ENCODE results near the gene TPCN2.

Gene TPCN2

GRCh38 chr11:69062873-69063651, 14.3 kb downstream of the TPCN2 start:
- no peak for ATAC-seq (replicated peaks)
- no peaks in the 10 kb centered on the region for H3K27me3 Mint-ChIP-seq

DNA sequence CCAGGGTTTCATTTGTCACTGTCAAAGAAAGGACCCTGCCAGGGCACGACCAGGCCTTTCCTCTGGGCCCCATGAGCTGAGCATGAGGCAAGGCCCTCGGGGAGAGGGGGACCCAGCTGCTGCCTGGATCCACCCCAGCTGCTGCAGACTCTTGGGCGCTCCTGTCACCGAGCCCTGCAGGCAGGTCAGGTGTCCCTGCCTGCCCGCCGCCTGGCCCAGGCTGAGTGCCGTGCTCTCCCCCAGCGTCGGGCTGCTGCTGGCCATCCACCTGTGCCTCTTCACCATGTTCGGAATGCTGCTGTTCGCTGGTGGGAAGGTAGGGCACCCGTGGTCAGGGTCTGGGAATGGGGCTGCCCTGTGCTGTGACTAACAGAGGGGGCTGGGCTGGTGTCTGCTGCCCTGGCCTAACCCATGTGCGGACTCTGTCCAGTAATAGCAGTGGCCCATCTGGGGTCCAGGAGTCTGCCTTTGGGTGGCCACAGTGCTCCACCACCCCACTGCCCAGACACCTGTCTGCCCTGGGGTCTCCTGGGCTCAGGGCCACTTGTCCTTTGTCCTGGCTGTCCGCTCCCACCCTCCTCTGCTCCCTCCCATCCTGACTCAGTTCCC, 15.0 kb downstream of the TPCN2 start:
- Mint-ChIP-seq H3K36me3 (peaks cover 50 to 56% of the 10 kb centered on the region in 2 donors), H3K4me1 (peaks cover 8 to 17% of the 10 kb centered on the region in 2 donors), H3K4me3 (no peak overlapping the region), H3K9me3 (no peaks in the 10 kb centered on the region), H3K27me3 (no peaks in the 10 kb centered on the region), H3K27ac (no peak overlapping the region)
- DNase-seq (no peak), ATAC-seq (replicated peaks) (no peak)

More at GRCh38 chr11:69062873-69063651, 14.3 kb downstream of the TPCN2 start:
- H3K27ac Mint-ChIP-seq = no peak overlapping the region
- no peaks in the 10 kb centered on the region for H3K9me3 Mint-ChIP-seq
- H3K4me3 Mint-ChIP-seq = no peak overlapping the region
- no peak for DNase-seq
- H3K36me3 Mint-ChIP-seq = peaks cover 53 to 60% of the 10 kb centered on the region in 2 donors
- peaks cover 8 to 19% of the 10 kb centered on the region in 2 donors for H3K4me1 Mint-ChIP-seq

DNA sequence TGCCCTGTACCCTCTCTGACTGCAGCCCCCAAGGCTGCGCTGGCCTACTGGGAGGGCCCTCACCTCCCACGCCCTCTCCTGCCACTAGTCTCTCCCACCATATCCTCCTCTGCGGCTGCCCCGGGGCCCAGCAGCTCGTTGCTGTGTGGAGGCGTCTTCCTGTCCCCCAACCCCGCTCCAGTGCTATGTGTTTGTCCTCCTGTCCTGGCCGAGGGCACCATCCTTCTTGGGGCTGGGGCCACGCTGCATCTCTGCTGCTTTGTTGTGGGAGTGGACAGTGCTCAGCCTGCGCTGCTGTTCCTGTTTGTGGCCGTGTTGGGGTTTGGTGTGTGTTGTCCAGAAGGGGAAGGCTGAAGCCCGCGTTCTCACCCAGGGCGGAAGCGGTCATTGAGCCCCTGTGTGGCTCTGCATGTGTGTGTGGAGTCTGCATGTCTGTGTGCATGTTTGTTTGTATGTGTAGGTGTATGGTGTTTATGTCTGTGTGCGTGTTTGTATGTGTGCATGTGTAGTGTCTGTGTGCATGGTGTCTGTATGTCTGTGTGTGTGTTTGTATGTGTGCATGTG, 15.7 kb downstream of the TPCN2 start:
- Mint-ChIP-seq H3K27me3 (no peaks in the 10 kb centered on the region), H3K4me1 (peaks cover 8 to 17% of the 10 kb centered on the region in 2 donors), H3K36me3 (peaks cover 45 to 50% of the 10 kb centered on the region in 2 donors), H3K4me3 (no peak overlapping the region), H3K9me3 (no peaks in the 10 kb centered on the region), H3K27ac (no peak overlapping the region)
- no peak for ATAC-seq (replicated peaks)
- DNase-seq = no peak

DNA sequence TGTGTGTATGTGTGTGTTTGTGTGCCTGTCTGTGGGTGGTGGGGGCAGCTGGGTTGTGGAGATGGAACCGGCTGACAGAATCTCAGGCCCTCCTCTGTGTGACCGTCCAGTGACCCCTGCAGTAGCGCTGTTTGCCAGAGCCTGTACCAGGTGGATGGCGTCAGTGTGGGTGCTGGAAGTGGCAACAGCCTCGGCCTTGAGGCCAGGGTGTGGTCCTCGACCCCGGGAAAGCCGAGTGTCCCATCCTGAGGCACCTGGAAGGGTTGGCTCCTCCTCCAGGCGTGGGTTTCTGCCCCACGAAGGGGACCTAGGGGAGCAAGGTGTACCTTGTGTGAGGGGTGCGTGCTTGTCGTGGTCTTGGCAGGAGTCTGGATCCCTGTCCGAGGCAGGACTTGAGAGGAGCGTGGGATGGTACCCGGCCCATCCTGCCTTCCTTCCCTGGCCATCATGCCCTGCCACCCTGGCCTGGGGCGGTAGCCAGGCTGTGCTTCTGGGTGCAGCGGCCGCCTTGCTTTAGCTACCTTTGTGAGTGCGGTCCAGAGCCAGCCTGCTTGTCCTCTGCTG, 16.5 kb downstream of the TPCN2 start:
- H3K4me3 Mint-ChIP-seq = no peak overlapping the region
- H3K36me3 Mint-ChIP-seq = peaks cover 44 to 52% of the 10 kb centered on the region in 2 donors
- H3K9me3 Mint-ChIP-seq = no peaks in the 10 kb centered on the region
- DNase-seq (no peak), ATAC-seq (replicated peaks) (no peak)
- no peaks in the 10 kb centered on the region for H3K27me3 Mint-ChIP-seq
- H3K27ac Mint-ChIP-seq = no peak overlapping the region
- H3K4me1 Mint-ChIP-seq = peaks cover 8 to 16% of the 10 kb centered on the region in 2 donors

DNA sequence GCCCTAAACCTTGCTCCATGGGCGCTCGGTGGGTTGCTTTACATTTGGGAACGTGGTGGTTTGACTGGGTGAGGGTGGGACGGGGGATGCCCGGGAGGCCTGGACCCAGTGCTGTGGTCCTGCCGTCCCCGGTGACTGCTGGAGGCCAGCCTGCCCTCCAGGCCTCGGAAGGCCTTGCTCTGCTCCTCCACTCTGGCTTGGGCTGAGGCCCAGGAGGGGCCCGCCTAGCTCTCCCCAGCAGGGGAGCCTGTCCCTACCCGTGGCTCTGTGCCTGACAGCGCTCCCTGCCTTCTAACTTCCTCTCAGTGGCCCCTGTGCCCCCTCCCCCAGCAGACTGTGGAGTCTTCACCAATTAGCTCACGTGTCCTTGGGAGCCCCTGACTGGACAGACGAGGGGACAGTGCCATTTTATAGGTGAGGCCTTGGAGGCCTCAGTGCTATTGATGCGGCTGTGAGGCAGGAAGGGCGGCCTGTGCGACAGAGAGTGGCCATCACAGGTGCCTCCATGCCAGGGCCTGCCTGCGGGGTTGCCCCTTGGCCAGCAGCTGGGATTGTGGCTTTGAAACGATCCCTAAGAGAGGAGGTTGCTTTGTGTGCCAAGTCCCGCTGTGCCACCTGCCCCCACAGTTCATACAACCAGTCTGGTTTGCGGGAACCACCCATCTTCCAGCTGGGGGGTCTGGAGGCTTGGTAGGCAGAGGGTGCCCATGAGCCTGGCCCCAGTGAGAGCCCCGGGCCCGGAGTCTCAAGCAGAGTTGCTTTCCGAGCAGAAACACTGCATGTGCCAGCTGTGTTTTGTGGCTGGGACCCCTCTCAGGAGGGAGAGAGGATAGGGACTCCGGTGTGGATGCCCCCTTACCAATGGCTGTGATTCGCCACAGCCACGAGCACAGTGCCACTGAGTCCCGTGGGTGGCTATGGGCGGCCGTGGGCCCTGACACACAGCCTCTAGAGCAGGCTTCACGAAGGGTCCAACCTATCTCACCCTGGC, 17.7 kb downstream of the TPCN2 start:
- H3K4me1 Mint-ChIP-seq = peaks cover 7 to 10% of the 10 kb centered on the region in 2 donors
- no peak overlapping the region for H3K27ac Mint-ChIP-seq
- ATAC-seq (replicated peaks) (no peak), DNase-seq (no peak)
- H3K4me3 Mint-ChIP-seq = no peak overlapping the region
- no peaks in the 10 kb centered on the region for H3K9me3 Mint-ChIP-seq
- no peaks in the 10 kb centered on the region for H3K27me3 Mint-ChIP-seq
- H3K36me3 Mint-ChIP-seq = peaks cover 44 to 47% of the 10 kb centered on the region in 2 donors

DNA sequence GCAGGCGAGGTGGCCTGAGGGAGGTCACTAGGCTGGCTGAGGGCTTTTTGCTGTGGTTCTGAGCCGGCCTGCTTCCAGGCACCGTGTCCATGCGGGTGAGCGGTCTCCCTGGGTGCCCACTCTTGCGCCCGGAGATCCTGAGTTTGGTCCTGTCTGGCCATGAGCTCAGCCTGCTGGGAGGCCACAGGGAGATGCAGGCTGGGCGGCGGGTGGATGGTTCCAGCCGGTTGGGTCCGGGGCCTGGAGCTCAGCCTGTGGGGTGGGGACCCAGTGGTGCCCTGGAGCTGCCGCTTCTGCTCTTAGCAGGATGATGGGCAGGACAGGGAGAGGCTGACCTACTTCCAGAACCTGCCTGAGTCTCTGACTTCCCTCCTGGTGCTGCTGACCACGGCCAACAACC, 18.5 kb downstream of the TPCN2 start:
- H3K9me3 Mint-ChIP-seq = no peaks in the 10 kb centered on the region
- H3K27ac Mint-ChIP-seq = no peak overlapping the region

DNA sequence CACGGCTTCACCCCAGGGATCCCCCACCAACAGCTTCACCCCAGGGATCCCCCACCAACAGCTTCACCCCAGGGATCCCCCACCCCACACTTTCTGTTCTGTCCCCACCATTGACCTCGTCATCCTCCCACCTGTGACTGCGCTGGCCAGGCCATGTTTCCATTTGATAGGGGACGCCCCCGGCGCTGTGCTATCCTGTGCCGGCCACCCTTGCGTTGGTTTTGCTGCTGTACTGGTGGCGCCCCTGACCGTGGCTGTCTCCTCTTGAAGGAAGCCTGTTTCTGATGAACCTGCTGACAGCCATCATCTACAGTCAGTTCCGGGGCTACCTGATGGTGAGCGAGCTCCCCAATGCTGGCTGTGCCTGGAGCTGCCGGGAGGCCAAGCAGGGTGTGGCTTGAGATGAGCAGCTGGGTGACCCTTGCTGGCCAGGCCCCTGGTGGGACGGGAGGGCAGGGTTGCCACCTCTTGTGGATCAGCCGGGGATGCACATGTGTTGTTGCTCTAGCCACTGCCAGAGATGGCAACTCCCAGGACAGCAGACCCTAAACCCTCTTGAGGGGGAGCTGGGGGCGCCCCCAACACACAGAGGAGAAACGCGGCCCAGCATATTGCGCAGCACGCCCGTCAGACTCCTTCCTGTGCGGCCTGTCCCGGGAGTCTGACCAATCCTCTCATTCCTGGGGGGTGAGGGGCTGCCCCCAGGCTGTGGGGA, 22.5 kb downstream of the TPCN2 start:
- no peak overlapping the region for H3K4me3 Mint-ChIP-seq
- ATAC-seq (replicated peaks) (no peak), DNase-seq (no peak)
- H3K4me1 Mint-ChIP-seq = peaks cover 0 to 4% of the 10 kb centered on the region in 2 donors
- H3K9me3 Mint-ChIP-seq = no peaks in the 10 kb centered on the region
- H3K27ac Mint-ChIP-seq = peak overlapping the region; percentile 73
- H3K36me3 Mint-ChIP-seq = peaks cover 37 to 48% of the 10 kb centered on the region in 2 donors
- H3K27me3 Mint-ChIP-seq = no peaks in the 10 kb centered on the region

More for the DNA sequence above, 18.5 kb downstream of the TPCN2 start:
- DNase-seq = no peak
- peaks cover 0 to 4% of the 10 kb centered on the region in 2 donors for H3K4me1 Mint-ChIP-seq
- no peaks in the 10 kb centered on the region for H3K27me3 Mint-ChIP-seq
- H3K36me3 Mint-ChIP-seq = peaks cover 41 to 42% of the 10 kb centered on the region in 2 donors
- no peak for ATAC-seq (replicated peaks)
- no peak overlapping the region for H3K4me3 Mint-ChIP-seq

DNA sequence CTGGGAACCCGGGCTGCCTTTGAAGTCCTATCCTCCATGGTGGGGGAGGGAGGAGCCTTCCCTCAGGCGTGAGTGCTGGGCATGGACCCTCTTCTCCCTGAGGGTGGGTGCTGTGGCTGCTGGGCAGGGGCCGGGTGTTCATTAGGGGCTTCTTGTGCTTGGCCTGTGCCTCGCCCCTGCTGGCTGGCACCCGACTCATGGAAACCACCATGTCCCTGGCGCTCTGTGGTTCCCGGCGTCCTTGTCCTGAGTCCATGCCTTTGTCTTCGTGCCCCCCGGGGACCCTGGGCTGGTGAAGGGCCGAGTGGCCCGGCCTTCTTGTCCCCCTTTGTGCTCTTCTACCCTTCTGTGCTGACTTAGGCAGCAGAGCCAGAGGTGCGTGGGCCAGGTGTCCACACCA, 23.2 kb downstream of the TPCN2 start:
- no peak overlapping the region for H3K4me3 Mint-ChIP-seq
- H3K36me3 Mint-ChIP-seq = peaks cover 37 to 46% of the 10 kb centered on the region in 2 donors
- peaks cover 0 to 4% of the 10 kb centered on the region in 2 donors for H3K4me1 Mint-ChIP-seq
- H3K27ac Mint-ChIP-seq = no peak overlapping the region
- no peak for DNase-seq
- H3K27me3 Mint-ChIP-seq = no peaks in the 10 kb centered on the region
- H3K9me3 Mint-ChIP-seq = no peaks in the 10 kb centered on the region
- no peak for ATAC-seq (replicated peaks)

- no peaks in the 10 kb centered on the region for H3K9me3 Mint-ChIP-seq
- no peak overlapping the region for H3K27ac Mint-ChIP-seq
- peaks cover 0 to 4% of the 10 kb centered on the region in 2 donors for H3K4me1 Mint-ChIP-seq
- DNase-seq = no peak
- peaks cover 44 to 51% of the 10 kb centered on the region in 2 donors for H3K36me3 Mint-ChIP-seq
- no peak for ATAC-seq (replicated peaks)
- H3K4me3 Mint-ChIP-seq = no peak overlapping the region
- no peaks in the 10 kb centered on the region for H3K27me3 Mint-ChIP-seq
Measured at GRCh38 chr11:69073469-69073868, 24.7 kb downstream of the TPCN2 start.

DNA sequence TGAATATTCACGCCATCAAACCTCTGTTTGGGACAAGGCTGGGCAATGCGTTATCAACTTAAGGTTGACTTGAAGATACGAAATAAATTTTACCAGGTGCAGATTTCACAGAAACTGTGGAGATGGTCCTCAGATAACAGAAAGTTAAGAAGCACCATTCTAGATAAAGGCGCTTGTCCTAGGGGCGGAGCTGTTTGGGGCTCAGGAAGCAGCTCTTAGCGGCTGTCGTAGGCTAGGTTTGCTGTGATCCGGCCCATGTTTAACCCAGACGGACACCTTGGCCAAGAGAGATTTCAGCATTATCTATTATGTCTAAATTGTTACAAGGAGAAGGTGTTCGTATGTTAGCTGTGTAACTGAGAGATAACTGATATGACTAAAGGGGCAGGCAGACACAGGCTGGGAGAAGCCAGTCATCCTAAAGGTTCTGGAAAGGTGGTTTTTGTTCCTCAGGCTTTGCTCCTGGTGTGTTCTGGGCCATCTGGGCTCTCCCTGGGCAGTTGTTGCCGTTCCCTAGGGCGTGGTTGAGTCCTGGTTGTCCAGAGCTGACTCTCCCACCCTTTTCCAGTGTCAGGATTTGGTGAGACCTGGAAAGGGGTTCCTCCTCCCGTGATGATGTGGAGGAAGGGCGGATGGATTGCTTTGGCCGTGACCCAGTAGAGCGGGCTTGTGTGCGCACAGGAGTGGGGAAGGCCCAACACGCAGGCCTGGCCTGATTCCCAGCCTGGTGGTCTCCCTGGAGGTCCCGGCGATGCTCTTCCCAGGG, 25.8 kb downstream of the TPCN2 start:
- no peaks in the 10 kb centered on the region for H3K9me3 Mint-ChIP-seq
- no peak for ATAC-seq (replicated peaks)
- H3K4me1 Mint-ChIP-seq = peaks cover 4 to 8% of the 10 kb centered on the region in 2 donors
- no peak overlapping the region for H3K4me3 Mint-ChIP-seq
- no peaks in the 10 kb centered on the region for H3K27me3 Mint-ChIP-seq
- DNase-seq = no peak
- peak overlapping the region; percentile 25 for H3K27ac Mint-ChIP-seq
- peaks cover 50 to 55% of the 10 kb centered on the region in 2 donors for H3K36me3 Mint-ChIP-seq

- no peaks in the 10 kb centered on the region for H3K9me3 Mint-ChIP-seq
- DNase-seq (no peak), ATAC-seq (replicated peaks) (no peak)
- H3K4me1 Mint-ChIP-seq = peaks cover 6 to 18% of the 10 kb centered on the region in 2 donors
- no peak overlapping the region for H3K27ac Mint-ChIP-seq
- no peak overlapping the region for H3K4me3 Mint-ChIP-seq
- H3K27me3 Mint-ChIP-seq = no peaks in the 10 kb centered on the region
- H3K36me3 Mint-ChIP-seq = peaks cover 46 to 50% of the 10 kb centered on the region in 2 donors
Measured at GRCh38 chr11:69075421-69076128, 26.8 kb downstream of the TPCN2 start.

- no peak for ATAC-seq (replicated peaks)
- peaks cover 7 to 21% of the 10 kb centered on the region in 2 donors for H3K4me1 Mint-ChIP-seq
- no peak overlapping the region for H3K4me3 Mint-ChIP-seq
- no peaks in the 10 kb centered on the region for H3K27me3 Mint-ChIP-seq
- H3K9me3 Mint-ChIP-seq = no peaks in the 10 kb centered on the region
- H3K36me3 Mint-ChIP-seq = peaks cover 45 to 52% of the 10 kb centered on the region in 2 donors
- H3K27ac Mint-ChIP-seq = no peak overlapping the region
- DNase-seq = no peak
Measured at GRCh38 chr11:69076129-69076791, 27.5 kb downstream of the TPCN2 start.

Data from stimulated activated naive B cell treated with anti-CD40 and anti-IgM and Interleukin-4, amounts not matched to agents 10 μg/mL and 1 μg/mL and 100 μg/mL, for 72 hours (primary cell).